Measurements from ENCODE around the gene SMPDL3A. TPM values are rescaled to one million over a fixed set of nuclear protein-coding genes. Genes with fewer than 3 reads are reported as not detected.

Gene SMPDL3A
- total RNA-seq, 2 donors from 2014 or later, result 1.4 TPM; not detected in 1

GRCh38 chr6:122766256-122766655 is 22.8 kb upstream of the SMPDL3A start:
- no peak for ATAC-seq
- Mint-ChIP-seq H3K9me3 (no peaks in the 10 kb centered on the region), H3K27ac (no peak overlapping the region), H3K36me3 (no peaks in the 10 kb centered on the region)
- no peak for DNase-seq (ENCODE audit: low spot score in 2 of 2)

- Mint-ChIP-seq H3K36me3 (peaks cover 0 to 7% of the 10 kb centered on the region in 2 donors), H3K9me3 (peaks cover 4 to 5% of the 10 kb centered on the region in 2 donors), H3K27ac (no peak overlapping the region)
- DNase-seq (ENCODE audit: low spot score in 2 of 2), result no peak
- ATAC-seq, result no peak
These were observed 18.0 kb upstream of the SMPDL3A start for GRCh38 chr6:122770835-122771601.

GRCh38 chr6:122772724-122773415 is 16.2 kb upstream of the SMPDL3A start:
- ATAC-seq (no peak), DNase-seq (ENCODE audit: low spot score in 2 of 2) (no peak)
- Mint-ChIP-seq H3K27ac (no peak overlapping the region), H3K36me3 (peaks cover 0 to 7% of the 10 kb centered on the region in 2 donors), H3K9me3 (peaks cover 4 to 5% of the 10 kb centered on the region in 2 donors)

- DNase-seq (ENCODE audit: low spot score in 2 of 2) (no peak), ATAC-seq (no peak)
- peaks cover 4 to 5% of the 10 kb centered on the region in 2 donors for H3K9me3 Mint-ChIP-seq
- peaks cover 0 to 7% of the 10 kb centered on the region in 2 donors for H3K36me3 Mint-ChIP-seq
- H3K27ac Mint-ChIP-seq, result no peak overlapping the region
These were observed 13.1 kb upstream of the SMPDL3A start for GRCh38 chr6:122775975-122776374.

- ATAC-seq (no peak), DNase-seq (ENCODE audit: low spot score in 2 of 2) (no peak)
- Mint-ChIP-seq H3K9me3 (peaks cover 4 to 5% of the 10 kb centered on the region in 2 donors), H3K36me3 (peaks cover 0 to 7% of the 10 kb centered on the region in 2 donors), H3K27ac (no peak overlapping the region)
These were observed 10.8 kb upstream of the SMPDL3A start for GRCh38 chr6:122778302-122778701.

- DNase-seq (ENCODE audit: low spot score in 2 of 2), result no peak
- peaks cover 0 to 7% of the 10 kb centered on the region in 2 donors for H3K36me3 Mint-ChIP-seq
- no peak for ATAC-seq
- H3K27ac Mint-ChIP-seq, result no peak overlapping the region
- H3K9me3 Mint-ChIP-seq, result peaks cover 4 to 5% of the 10 kb centered on the region in 2 donors
These were observed 9.9 kb upstream of the SMPDL3A start for GRCh38 chr6:122778985-122779661.

GRCh38 chr6:122779667-122780066 is 9.4 kb upstream of the SMPDL3A start, which contains the start of gene FABP7:
FABP7 (plus strand) TSS chr6:122779716; CDS start chr6:122779795, 79 bp downstream.
- Mint-ChIP-seq H3K27ac (no peak within 1 kb of the TSS), H3K36me3 (peaks cover 0 to 7% of the 10 kb centered on the region in 2 donors), H3K9me3 (peaks cover 4 to 5% of the 10 kb centered on the region in 2 donors)
- ATAC-seq (no peak), DNase-seq (ENCODE audit: low spot score in 2 of 2) (no peak)

GRCh38 chr6:122780114-122780513 is 8.9 kb upstream of the SMPDL3A start:
- H3K9me3 Mint-ChIP-seq, result peaks cover 4 to 5% of the 10 kb centered on the region in 2 donors
- peaks cover 0 to 7% of the 10 kb centered on the region in 2 donors for H3K36me3 Mint-ChIP-seq
- DNase-seq (ENCODE audit: low spot score in 2 of 2) (no peak), ATAC-seq (no peak)
- no peak overlapping the region for H3K27ac Mint-ChIP-seq

GRCh38 chr6:122781716-122782115 is 7.3 kb upstream of the SMPDL3A start:
- Mint-ChIP-seq H3K36me3 (no peaks in the 10 kb centered on the region), H3K27ac (no peak overlapping the region), H3K9me3 (no peaks in the 10 kb centered on the region)
- ATAC-seq, result no peak
- no peak for DNase-seq (ENCODE audit: low spot score in 2 of 2)

GRCh38 chr6:122783401-122783800 is 5.7 kb upstream of the SMPDL3A start:
- Mint-ChIP-seq H3K36me3 (no peaks in the 10 kb centered on the region), H3K9me3 (no peaks in the 10 kb centered on the region), H3K27ac (no peak overlapping the region)
- ATAC-seq (no peak), DNase-seq (ENCODE audit: low spot score in 2 of 2) (no peak)

GRCh38 chr6:122785891-122786290 is 3.2 kb upstream of the SMPDL3A start:
- no peak for ATAC-seq
- H3K9me3 Mint-ChIP-seq, result no peaks in the 10 kb centered on the region
- H3K36me3 Mint-ChIP-seq, result peaks cover 6 to 10% of the 10 kb centered on the region in 2 donors
- no peak for DNase-seq (ENCODE audit: low spot score in 2 of 2)
- H3K27ac Mint-ChIP-seq, result no peak overlapping the region

- DNase-seq (ENCODE audit: low spot score in 2 of 2), result no peak
- no peak for ATAC-seq
- H3K27ac Mint-ChIP-seq, result no peak overlapping the region
- no peaks in the 10 kb centered on the region for H3K9me3 Mint-ChIP-seq
- peaks cover 6 to 10% of the 10 kb centered on the region in 2 donors for H3K36me3 Mint-ChIP-seq
These were observed 1.3 kb upstream of the SMPDL3A start for GRCh38 chr6:122787721-122788120.

- no peaks in the 10 kb centered on the region for H3K9me3 Mint-ChIP-seq
- peaks cover 6 to 10% of the 10 kb centered on the region in 2 donors for H3K36me3 Mint-ChIP-seq
These were observed 850 bp upstream of the SMPDL3A start for GRCh38 chr6:122788208-122788607.

GRCh38 chr6:122788663-122789181 is 336 bp upstream of the SMPDL3A start:
- Mint-ChIP-seq H3K36me3 (peaks cover 6 to 10% of the 10 kb centered on the region in 2 donors), H3K27ac (no peak overlapping the region), H3K9me3 (no peaks in the 10 kb centered on the region)
- no peak for DNase-seq (ENCODE audit: low spot score in 2 of 2)
- no peak for ATAC-seq

More at GRCh38 chr6:122788208-122788607, 850 bp upstream of the SMPDL3A start:
- ATAC-seq (no peak), DNase-seq (ENCODE audit: low spot score in 2 of 2) (no peak)
- no peak overlapping the region for H3K27ac Mint-ChIP-seq

GRCh38 chr6:122790028-122790422 is 967 bp downstream of the SMPDL3A start:
- ATAC-seq, result no peak
- peaks cover 6 to 10% of the 10 kb centered on the region in 2 donors for H3K36me3 Mint-ChIP-seq
- H3K9me3 Mint-ChIP-seq, result no peaks in the 10 kb centered on the region
- no peak overlapping the region for H3K27ac Mint-ChIP-seq
- DNase-seq (ENCODE audit: low spot score in 2 of 2), result no peak

GRCh38 chr6:122790423-122791309 is 1.6 kb downstream of the SMPDL3A start:
- H3K27ac Mint-ChIP-seq, result no peak overlapping the region
- no peaks in the 10 kb centered on the region for H3K9me3 Mint-ChIP-seq
- H3K36me3 Mint-ChIP-seq, result peaks cover 6 to 10% of the 10 kb centered on the region in 2 donors
- no peak for DNase-seq (ENCODE audit: low spot score in 2 of 2)
- no peak for ATAC-seq
